Measurements from ENCODE around the gene SRMS.

Gene SRMS

DNA sequence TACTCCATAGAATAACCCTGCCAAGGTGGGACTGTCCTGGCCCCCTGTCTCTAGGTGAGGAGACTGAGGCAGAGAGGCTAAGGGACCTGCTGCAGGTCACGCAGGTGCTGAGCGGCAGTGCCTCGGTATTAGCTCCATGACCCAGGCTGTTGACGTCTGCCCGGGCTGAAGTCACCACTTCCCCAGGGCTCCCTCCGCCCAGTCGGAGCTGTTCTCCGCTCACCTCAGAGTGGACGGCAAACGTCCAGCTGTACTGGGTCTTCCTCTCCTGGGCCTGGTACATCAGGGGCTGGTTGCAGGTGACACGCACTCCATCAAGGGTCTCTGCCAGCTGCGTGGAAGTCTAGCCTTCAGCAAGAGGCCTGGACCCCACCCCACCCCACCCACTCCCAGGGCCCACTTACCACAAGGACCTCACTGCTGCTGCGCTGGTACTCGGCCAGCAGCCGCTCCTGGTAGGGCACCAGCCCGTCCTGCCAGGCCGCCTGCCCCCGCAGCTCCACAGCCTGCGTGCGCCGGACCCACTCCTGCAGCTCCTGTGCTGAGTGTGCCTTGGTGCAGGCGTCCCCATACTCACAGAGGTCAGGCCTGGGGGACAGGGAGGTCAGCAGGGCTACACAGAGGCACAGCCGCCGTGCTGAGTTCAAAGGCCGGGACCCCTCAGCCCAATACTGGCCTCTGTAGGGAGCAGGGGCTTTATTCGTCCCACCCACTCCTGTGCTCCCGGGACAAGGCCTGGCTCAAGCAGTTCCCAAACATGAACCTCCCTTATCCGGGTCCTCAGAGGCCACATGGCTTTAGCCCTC, 22.9 kb upstream of the SRMS start:
- ChIA-PET POLR2A (ENCODE audit: low non-redundant PET) (interaction anchor here (0.5 kb wide), 1 partner anchor 100 kb away, joined by 3 read pairs; no protein-coding TSS in a partner anchor), CTCF (interaction anchor here (0.6 kb wide), 1 partner anchor 868 kb away, joined by 3 read pairs; no protein-coding TSS in a partner anchor)
- DNase-seq (ENCODE audit: low spot score), result no peak
- TF ChIP-seq, protein P1, sequence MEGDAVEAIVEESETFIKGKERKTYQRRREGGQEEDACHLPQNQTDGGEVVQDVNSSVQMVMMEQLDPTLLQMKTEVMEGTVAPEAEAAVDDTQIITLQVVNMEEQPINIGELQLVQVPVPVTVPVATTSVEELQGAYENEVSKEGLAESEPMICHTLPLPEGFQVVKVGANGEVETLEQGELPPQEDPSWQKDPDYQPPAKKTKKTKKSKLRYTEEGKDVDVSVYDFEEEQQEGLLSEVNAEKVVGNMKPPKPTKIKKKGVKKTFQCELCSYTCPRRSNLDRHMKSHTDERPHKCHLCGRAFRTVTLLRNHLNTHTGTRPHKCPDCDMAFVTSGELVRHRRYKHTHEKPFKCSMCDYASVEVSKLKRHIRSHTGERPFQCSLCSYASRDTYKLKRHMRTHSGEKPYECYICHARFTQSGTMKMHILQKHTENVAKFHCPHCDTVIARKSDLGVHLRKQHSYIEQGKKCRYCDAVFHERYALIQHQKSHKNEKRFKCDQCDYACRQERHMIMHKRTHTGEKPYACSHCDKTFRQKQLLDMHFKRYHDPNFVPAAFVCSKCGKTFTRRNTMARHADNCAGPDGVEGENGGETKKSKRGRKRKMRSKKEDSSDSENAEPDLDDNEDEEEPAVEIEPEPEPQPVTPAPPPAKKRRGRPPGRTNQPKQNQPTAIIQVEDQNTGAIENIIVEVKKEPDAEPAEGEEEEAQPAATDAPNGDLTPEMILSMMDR (conservative IDR thresholded peaks at IDR 0.05; ENCODE audit: low read depth), result no peak
- peak overlapping the region; percentile 31 for H3K27ac ChIP-seq

DNA sequence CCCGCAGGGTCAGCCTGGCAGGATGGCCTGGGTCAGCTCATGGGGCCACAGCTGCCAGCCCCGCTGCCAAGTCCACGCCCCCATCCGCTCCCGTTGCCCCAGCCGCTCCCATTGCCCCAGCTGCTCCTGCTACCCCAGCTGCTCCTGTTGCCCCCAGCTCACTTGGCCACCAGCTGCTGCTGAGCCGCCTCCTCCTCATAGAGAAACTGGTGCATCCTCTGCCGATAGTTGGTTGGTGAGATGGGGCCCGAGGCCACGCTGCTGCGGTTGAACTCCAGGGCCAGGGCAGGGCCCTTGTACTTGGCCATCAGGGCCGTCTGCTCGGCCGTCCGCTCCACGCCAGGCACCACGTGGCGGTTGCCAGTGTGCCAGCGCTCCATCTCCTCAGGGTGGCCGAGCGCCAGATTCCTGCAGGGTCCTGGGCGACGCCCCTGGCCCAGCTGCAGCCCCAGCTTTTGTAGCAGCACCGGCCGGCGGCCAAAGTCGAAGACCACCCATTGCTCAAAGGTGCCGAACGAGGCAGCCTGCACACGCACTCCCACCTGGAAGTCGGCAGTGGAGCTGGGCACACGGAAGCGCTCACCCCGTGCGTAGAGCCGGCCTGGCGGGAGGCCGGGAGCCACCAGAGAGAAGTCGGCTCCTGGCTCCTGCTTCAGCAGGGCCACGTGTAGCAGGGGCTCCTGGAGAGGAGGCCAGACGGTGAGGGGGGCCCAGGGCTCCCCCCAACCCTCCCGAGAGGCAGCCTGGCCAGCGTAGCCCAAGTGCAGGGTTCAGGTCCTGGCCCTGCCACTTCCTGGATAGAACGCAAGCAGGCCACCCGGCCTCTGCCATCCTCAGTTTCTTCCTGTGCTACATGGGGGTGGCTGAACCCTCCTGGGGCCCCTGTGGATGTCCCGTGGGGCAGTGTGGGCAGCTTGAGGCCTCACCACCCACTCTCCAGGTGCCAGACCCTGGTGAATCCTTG, 21.7 kb upstream of the SRMS start:
- ChIA-PET CTCF (interaction anchor here (0.7 to 1.7 kb wide), 2 partner anchors 31 to 217 kb away, joined by 3 to 7 read pairs; no protein-coding TSS in a partner anchor), POLR2A (ENCODE audit: low non-redundant PET) (interaction anchor here (0.6 kb wide), 1 partner anchor 88 kb away, joined by 3 read pairs; no protein-coding TSS in a partner anchor)
- TF ChIP-seq, protein P1 (conservative IDR thresholded peaks at IDR 0.05; ENCODE audit: low read depth), result no peak
- DNase-seq (ENCODE audit: low spot score), result no peak
- peak overlapping the region; percentile 31 for H3K27ac ChIP-seq

- TF ChIP-seq, protein P1 (conservative IDR thresholded peaks at IDR 0.05; ENCODE audit: low read depth), result no peak
- ChIA-PET POLR2A (ENCODE audit: low non-redundant PET) (interaction anchor here (0.6 kb wide), 1 partner anchor 89 kb away, joined by 3 read pairs; no protein-coding TSS in a partner anchor), CTCF (interaction anchor here (1.7 kb wide), 1 partner anchor 30 kb away, joined by 7 read pairs; no protein-coding TSS in a partner anchor)
- DNase-seq (ENCODE audit: low spot score), result no peak
- peak overlapping the region; percentile 34 for H3K27ac ChIP-seq
Observed at GRCh38 chr20:63568170-63568981, 20.8 kb upstream of the SRMS start.

DNA sequence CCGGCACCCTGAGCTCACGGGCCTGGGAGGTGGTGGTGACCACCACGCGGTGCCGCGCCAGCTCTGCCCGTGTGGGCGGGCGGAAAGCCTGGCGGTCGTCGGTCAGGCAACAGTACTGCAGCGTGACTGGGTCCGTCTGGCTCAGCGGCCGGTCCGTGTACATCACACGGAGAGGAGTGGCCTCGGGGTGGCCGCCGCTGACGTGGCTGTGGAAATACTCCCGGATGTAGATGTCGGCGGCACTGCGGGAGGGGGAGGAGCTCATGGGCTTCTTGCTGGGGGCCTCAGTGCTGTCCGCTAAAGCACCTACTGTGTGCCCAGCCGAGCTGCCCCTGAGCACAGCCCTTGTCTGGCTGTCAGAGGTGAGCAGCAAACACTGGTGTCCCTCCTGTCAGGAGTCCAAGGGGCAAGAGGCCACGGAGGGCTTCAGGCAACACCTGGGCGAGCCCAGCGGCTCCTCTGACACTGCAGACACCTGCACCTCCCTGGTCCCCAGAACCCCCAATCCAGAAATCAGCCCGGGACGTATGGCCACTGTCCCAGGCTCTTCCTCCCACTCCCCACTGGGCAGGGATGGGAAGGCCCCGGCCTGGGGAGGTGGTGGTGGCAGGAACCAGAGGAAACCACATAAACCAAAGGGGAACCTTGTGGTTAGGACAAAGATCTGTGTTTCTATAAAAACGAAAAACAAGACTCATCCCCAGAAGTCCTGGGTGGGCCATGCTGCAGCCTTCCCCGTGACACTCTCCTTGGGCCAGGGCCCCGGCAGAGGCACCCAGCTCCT, 20.0 kb upstream of the SRMS start:
- H3K27ac ChIP-seq, result peak overlapping the region; percentile 34
- TF ChIP-seq, protein P1 (conservative IDR thresholded peaks at IDR 0.05; ENCODE audit: low read depth), result no peak
- no peak for DNase-seq (ENCODE audit: low spot score)
- CTCF ChIA-PET, result interaction anchor here (1.7 kb wide), 1 partner anchor 29 kb away, joined by 7 read pairs; no protein-coding TSS in a partner anchor
- POLR2A ChIA-PET (ENCODE audit: low non-redundant PET), result interaction anchor here (0.9 kb wide), 1 partner anchor 15 kb away, joined by 4 read pairs; no protein-coding TSS in a partner anchor

DNA sequence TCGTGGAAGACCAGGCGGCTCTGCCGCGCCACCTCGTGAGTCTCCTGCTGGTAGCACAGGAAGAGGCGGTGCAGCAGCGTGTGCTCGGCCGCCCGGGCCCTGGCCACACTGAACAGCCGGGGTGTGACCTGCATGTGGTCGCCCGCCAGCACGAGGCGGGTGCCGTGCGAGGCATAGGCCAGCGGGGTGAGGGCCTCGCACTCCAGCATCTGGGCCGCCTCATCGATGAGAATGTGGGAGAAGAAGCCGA, 19.5 kb upstream of the SRMS start:
- CTCF ChIA-PET, result no interaction called here
- TF ChIP-seq, protein P1 (conservative IDR thresholded peaks at IDR 0.05; ENCODE audit: low read depth), result no peak
- POLR2A ChIA-PET (ENCODE audit: low non-redundant PET), result interaction anchor here (0.9 kb wide), 1 partner anchor 14 kb away, joined by 4 read pairs; no protein-coding TSS in a partner anchor

More for the DNA sequence above, 19.5 kb upstream of the SRMS start:
- no peak for DNase-seq (ENCODE audit: low spot score)
- H3K27ac ChIP-seq, result no peak overlapping the region
